GM12872 (cell line): ENCODE data around the gene TXK.

ENCODE experiments used
- CTCF ChIP-seq: IDR thresholded peaks from 3 replicates; pipeline ENCODE4 v1.5.1; 2011; ENCODE audit warnings: low read depth, mild to moderate bottlenecking, low read length, moderate library complexity; ENCODE audit not compliant: insufficient read depth

TXK gene

DNA sequence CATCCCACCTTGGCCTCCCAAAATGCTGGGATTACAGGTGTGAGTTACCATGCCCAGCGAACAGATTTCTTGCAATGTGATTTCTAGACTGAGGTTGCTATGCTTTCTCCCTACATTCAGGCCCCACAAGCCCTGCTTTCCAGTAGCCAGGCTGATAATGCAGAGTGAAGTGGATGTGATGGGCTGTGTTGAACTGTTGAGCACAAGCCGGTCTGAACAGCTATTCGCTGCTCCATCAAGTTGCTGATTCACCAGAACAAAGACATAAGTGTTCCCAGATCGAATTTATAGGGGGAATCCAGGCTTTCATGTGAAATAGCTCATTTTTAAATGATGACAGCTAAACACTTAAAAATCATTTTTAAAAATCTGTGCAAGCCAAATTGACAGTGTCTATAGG, 109.5 kb downstream of the TXK start:
- TF ChIP-seq CTCF, result no peak

- TF ChIP-seq CTCF, result no peak
Measured at GRCh38 chr4:48022192-48022799, 111.8 kb downstream of the TXK start.

DNA sequence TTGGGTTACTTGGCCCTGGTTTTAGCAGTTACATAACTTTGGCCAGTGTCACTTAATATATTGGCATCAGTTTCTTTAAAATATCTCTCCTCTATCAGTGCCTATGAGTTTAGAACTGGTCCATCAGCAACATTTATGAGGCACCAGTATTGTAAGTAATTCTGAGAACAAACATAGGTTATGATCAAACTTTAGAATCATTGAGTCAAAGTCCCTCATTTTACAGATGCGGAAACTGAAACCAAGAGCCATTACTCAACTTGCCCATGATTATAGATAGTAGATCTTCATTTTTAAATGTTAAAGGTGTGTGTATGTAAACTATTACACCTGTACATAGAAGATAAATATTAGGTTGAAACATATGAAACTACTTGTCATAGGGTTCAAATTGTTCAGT, 113.0 kb downstream of the TXK start:
- TF ChIP-seq CTCF, result no peak

DNA sequence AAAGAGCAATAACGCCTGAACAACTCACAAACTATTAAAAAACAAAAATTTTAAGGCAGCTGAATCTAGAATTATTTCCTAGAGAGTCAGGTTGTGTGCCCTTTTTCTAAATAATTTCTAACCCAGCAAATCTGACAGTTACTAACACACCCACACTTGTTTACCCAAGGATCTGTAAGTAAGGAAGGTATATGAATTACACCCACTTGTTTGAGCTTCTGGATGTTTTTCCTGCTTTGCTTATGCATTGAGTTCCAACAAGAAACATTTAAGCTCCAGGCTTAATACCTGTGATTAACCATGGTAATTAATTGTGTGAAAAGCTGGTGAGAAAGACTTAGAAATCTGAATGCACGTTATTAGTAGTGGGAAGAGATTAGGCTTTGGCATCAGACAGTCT, 115.9 kb downstream of the TXK start:
- TF ChIP-seq CTCF, result no peak

GRCh38 chr4:48017108-48017571, 116.9 kb downstream of the TXK start:
- TF ChIP-seq CTCF, result no peak
